GM18511 (cell line): ENCODE results near the gene AHDC1.
"Not testable (repeated sequence)": the region's sequence is repeated elsewhere in the genome, so short reads cannot be mapped to it uniquely, and the experiment has no call there.

Source experiments
- ATAC-seq: cut with Tn5 transposase; IDR thresholded peaks from one replicate; pipeline ENCODE4 v1.9.1; 2021; ENCODE audit warnings: mild to moderate bottlenecking, moderate library complexity; ENCODE audit not compliant: unreplicated experiment

The AHDC1 gene

DNA sequence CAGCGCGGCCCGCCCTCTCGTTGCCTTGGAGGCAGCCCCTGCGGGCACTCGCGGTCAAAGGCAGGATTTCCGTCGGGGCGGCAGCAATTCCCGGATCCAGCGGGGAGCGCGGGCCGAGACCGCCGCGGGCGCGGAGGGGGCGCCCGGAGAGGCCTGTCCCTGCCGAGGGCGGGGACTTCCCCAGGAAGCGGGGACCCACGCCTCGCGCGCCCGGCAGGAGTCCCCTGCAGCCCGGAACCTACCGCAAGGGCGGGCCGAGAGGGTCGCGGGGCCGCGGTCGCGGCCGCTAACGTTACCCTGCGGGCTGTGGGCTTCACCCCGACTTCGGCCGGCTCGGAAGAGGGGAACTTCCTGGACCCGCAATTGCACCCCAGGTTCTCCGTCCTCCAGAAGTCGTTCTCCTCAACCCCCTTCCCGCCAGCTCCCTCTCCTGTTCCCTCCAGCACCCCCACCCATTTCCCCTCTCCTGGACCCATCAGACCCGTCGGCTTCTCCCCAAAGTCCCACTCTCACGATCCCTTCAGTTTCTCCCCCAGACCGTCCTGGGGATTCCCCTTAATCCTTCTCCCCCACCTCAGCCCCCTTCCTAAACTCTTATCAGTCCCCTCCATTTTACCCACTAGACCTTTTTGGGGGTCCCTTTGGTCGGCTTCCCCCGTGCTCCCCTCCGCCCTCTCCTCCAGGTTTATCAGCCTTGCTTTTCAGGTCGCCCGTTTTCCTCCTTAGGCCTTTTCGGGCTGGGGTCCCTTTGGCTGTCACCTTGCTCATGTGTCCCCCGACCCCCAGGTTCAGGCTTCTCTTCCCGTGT lies 30.4 kb upstream of the AHDC1 start:
- ATAC-seq = no peak

DNA sequence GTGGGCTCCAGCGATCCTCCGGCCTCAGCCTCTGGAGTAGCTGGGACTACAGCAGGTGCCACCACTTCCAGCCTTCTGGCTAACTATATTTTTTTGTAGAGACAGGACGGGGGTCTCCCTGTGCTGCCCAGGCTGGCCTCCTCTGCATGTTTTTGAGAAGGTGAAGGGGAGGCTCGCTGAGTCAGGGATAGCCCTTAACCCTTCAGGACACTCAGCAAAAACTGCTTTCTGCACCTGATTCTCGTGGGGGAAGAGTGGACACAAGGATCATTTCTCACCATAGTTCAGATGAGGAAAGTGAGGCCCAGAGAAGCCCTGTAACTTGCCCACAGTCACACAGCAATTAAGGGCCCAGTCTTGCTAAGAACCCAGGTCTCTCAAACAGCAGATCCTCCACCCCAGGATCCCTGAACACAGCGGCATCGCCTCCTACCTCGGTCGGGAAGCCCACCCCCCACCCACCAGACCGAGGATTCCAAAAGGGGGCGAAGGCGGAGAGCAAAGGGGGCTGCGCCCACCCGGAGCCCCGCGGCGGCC lies 29.8 kb upstream of the AHDC1 start:
- no peak for ATAC-seq

- ATAC-seq = no peak
These were observed 29.3 kb upstream of the AHDC1 start for GRCh38 chr1:27633298-27633610.

DNA sequence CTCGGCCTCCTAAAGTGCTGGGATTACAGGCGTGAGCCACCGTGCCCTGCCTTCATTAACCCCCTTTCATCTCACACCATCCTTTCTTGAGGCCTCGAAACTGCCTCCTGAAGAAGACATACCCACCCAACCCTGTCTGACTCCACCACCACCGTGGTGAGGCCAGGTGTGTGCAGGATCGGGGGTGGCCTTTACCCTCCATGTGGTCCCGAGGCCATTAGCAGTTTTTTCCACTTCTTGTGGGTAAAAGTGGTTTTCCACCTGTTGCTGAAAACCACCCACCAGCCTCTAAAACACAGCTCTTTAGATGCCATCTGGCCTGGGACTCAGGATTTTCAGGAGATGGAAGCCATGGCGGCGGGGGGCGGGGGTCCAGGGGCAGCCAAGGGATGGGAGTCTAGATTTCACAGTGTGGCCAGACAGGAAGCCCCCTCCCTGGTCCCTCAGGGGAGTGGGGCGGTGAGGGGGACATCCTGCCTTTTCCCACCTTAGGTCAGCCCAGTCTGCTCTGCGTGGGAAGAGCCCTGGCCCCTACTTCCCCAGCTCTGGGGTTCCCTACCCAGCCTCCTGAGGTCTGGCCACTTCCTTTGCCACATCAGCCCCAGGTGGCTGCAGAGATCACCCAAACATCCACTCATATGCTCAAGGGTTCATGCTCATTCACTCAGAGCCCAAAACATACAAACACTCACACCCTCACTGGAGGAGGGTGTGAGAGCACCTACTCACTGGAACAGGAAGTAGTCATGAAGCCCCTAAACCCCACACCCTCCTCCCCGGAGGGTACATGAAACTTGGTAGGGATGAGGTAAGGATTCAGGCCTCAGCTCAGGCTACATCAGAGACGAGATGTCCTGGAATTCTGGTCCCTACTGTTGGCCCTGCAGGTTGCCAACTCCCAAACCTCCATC lies 28.7 kb upstream of the AHDC1 start:
- peak; percentile 36 for ATAC-seq

DNA sequence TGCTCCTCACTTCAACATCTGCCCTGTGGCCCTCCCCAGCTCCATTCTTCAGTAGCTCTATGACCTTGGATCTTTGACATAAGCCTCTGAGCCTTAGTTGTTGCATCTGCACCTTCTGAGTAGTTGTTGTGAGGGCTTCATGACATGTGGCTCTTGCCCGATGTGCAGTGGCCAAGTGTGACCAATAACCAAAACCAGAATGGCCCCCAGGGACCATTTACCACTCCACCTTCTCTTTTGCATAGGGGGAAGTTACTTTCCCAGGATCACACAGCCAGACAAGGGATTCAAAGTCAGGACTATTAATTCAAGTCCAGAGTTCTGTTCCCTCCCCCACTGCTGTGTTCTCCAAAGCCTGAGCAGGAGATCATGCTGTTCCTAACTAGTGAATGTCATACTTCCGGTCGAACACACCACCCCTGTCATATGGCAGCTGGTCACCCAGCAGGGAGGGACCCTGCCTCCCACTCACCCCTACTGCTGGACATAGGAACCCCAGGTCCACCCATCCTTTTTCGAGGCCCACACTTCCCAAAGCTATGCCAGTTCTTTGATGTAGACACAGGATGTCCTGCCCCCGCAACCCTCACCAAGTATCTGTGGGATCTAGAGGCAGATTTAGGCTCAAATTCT lies 27.0 kb upstream of the AHDC1 start:
- ATAC-seq = no peak

DNA sequence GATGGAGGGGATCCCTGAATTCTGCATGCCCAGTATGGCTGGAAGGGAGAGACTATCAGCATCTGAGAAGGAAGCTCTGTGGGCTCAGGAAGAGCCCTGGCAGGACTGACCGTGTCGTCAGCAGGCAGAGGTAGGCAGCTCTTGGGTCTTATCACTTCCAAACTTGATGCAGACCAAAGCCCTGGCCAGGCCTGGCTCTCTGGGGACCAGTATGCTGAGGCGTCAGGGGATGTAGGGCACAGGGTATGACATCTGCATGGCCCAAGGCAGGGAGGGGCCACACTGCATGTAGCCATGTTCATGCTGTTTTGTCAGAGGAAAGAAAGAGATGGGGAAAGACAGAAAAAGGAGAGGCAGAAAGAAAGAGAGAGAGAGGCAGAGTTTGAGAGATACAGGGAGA lies 24.8 kb upstream of the AHDC1 start:
- ATAC-seq = no peak

GRCh38 chr1:27627733-27628132 lies 23.8 kb upstream of the AHDC1 start:
- not testable (repeated sequence) for ATAC-seq

DNA sequence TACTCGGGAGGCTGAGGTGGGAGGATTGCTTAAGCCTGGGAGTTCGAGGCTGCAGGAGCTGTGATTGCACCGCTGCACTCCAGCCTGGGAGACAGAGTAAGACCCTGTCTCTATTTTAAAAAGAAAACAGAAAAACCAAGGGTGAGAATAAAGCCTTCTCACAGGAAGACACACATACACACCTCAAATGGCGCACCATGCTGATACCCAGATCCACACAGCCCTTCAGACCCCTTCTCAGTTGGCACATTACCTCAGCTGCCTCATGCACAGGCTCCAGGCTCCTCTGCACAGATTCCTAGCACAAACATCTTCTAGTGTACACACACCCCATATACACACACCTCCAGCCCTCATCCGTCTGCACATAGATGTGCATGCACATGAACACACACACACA lies 23.1 kb upstream of the AHDC1 start:
- ATAC-seq = no peak

DNA sequence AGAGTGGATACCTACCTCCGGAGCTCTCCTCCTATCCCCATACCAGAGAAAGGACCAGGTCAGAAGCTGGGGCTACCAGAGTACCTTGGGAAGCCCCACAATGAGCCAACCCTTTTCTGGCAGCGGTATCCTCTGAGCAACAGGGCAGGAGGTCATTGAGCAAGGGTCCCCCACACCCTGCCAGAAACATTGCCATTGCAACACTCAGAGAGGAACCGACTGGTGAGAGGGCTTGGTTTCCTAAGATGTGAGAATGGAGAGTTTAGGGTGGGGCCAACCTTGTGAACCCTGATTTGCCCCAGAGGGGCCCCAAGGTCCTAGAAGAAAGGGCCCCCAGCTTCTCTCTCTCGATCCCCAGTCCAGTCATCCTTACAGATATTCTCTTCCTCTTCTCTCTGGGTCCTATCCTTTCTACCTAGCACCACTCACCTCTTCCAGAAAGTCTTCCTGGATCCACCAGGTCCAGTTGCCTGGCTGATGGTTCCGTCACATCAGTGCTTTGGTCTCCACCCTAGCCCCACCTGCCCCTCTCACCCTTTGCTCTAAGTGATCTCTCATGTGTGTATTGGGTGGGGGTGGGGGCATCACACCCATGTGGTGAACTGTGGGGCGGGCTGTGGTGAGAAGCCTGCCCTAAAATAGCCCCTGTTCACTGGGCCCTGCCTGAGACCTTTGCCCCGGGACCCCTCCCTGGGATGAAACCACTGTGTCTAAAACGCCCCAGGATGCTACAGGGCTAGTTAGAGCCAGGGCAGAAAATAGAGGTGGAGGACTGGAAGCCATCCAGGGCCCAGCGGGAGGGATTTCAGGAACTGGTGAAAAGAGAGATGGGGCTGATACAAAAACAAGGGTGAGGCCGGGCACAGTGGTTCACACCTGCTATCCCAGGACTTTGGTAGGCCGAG lies 22.3 kb upstream of the AHDC1 start:
- peak; percentile 39 for ATAC-seq

- peak; percentile 39 for ATAC-seq
These were observed 20.7 kb upstream of the AHDC1 start for GRCh38 chr1:27624467-27625178.

- ATAC-seq = no peak
These were observed 19.6 kb upstream of the AHDC1 start for GRCh38 chr1:27623327-27624212.

DNA sequence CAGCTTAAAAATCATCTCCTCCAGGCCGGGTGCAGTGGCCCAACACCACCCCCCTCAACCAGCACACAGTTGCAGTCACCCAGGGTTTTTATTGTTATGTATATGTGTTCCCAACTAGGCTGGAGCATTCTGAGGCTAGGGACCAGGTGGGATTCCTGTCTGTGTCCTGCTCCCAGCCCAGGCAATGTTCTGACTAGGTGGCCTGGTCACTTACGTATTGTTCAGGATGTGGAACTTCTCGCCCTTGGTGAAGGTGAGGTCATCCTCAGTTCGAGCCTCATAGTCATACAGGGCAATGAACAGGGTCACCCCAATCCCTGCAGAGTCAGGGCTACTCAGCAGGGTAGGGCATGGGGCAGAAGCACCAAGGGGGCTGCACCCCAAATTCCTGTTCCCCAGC lies 18.9 kb upstream of the AHDC1 start:
- ATAC-seq = no peak

DNA sequence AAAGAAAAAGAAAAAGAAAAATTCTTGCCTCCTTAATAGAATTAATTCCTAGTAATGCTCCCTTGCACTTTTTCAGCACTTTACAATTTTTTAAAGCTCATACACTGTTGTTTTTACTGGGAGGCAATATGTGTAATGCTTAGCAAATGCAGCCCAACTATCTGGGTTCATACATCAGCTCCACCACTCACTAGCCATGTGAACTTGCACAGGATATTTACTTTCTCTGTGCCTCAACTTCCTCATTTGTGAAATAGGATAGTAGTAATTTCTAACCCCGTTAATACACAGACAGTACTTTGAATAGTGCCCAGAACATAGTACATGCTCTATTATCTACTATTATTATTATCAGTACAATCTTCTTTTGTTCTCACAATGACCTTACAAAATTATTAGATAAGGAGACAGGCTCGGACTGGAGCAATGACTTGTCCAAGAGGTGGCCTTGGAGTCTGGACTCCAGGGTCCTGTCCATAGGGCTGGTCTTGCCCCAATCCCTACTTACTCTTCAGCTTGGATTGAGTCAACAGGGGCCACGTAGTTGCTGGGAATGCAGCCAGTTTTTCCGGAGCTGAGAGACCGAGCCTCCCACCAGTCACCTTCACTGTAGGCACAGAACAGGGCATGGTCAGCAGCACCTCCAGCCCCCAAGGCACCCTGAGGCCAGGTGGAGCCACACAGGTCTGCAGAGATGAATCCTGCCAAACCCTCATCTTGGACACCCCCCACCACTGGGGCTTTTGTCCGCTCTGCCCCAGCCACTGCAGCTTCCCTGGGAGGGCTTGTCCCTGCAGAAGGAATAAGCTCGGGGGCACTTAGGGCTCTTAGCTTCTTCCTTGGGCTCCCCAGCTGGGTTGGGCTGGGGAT lies 17.3 kb upstream of the AHDC1 start:
- no peak for ATAC-seq

GRCh38 chr1:27619782-27620438 lies 16.0 kb upstream of the AHDC1 start:
- ATAC-seq = not testable (repeated sequence)

GRCh38 chr1:27618341-27619082 lies 14.6 kb upstream of the AHDC1 start:
- ATAC-seq = no peak

DNA sequence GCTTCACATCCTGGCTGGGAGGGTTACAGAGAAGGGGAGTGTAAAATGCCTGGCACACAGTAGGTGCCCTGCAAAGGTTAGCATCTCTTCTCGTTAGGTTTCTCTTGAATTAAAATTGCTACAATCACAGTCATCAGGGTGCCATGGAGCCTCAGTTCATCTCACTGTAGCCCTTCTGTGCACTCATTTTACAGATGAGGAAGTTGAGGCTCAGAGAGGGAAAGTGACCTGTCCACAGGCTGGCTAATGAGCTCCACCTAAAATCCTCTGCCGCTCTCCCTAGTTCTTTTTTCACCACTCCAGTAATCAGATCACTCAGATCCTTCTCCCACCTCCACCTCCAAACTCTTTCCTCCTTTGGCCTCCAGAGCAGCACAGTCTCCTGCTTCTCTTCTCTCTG lies 13.5 kb upstream of the AHDC1 start:
- ATAC-seq = no peak

DNA sequence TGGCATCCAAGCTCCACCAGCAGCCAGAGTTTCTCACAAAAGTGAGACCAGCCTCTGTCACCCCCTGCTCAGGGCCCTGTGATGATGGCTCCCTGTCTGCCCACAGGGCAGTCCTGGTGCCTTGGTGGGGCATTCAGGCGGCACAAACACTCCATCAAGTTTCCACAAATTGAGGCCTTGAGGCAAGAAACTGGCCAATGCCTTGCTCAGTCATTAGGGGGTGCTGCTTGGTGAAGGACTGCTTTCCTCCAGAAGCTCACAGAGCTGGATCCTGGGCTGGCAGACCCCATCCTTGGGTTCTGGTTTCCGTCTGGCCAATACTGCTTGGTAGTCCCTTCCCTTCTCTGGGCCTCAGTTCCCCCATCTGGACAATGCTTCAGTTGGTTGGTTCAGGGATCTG lies 12.5 kb upstream of the AHDC1 start:
- ATAC-seq = no peak
